Esophagus squamous epithelium (tissue), 5 donors: ENCODE measurements around the gene APBA2. TPM values are rescaled to one million over a fixed set of nuclear protein-coding genes. Genes with fewer than 3 reads are reported as not detected.

Experiments used
- DNase-seq: peaks from one replicate; lab custom pipeline; 2025; lab: John Stamatoyannopoulos, UW
- H3K27ac ChIP-seq, 4 donors: fragments of 200-600 bp; sonication (generic); one replicate each; pipeline ENCODE4 v1.5.1; 2016 to 2019; ENCODE audit warnings: mild to moderate bottlenecking in 1 of 4
- H3K27me3 ChIP-seq, 4 donors: fragments of 200-600 bp; sonication (generic); 1 replicate in 3 of 4; 2 replicates in 1 of 4; pipeline versions ENCODE4 v1.5.1 to v1.6.0; 2017 to 2021; ENCODE audit warnings: antibody characterized with exemption in 1 of 4
- H3K36me3 ChIP-seq, 3 donors: fragments of 200-600 bp; sonication (generic); one replicate each; pipeline ENCODE4 v1.5.1; 2016 to 2019
- H3K4me1 ChIP-seq, 3 donors: fragments of 200-600 bp; sonication (generic); one replicate each; pipeline ENCODE4 v1.5.1; 2017 to 2019
- H3K4me3 ChIP-seq, 4 donors: fragments of 200-600 bp; sonication (generic); 1 replicate in 3 of 4; 2 replicates in 1 of 4; pipeline ENCODE4 v1.5.1; 2016 to 2019; ENCODE audit warnings: mild to moderate bottlenecking in 2 of 4, moderate library complexity in 1 of 4
- H3K9me3 ChIP-seq, 3 donors: fragments of 200-600 bp; sonication (generic); one replicate each; pipeline ENCODE4 v1.5.1; 2016 to 2019
- POLR2A ChIP-seq, 4 donors: fragments of 450-650 bp; IDR thresholded peaks; one replicate each; pipeline ENCODE4 v1.6.1; 2017; ENCODE audit warnings: antibody characterized with exemption in 4 of 4, mild to moderate bottlenecking in 4 of 4, moderate library complexity in 3 of 4
- WGBS, 2 donors: methylation state at CpG; one replicate each; pipeline ENCODE4 v1.1.5; 2018; 5-methylcytosine and 5-hydroxymethylcytosine counted together
- intact Hi-C: fragments of 100-400 bp; cut with DNase I; formaldehyde crosslinking; loops from one replicate; pipeline ENCODE4 v1.15.0; 2022
- total RNA-seq, 4 donors: library from RNA; depleted of rRNA; stranded (reverse); fragments of >200 nt; gene quantifications; one replicate each; pipeline ENCODE4 v1.1.0, GENCODE V29; 2016
- TF ChIP-seq, protein P1 (sequence below), 6 experiments: fragments of 450-650 bp in 4 of 6; fragments of 200-600 bp in 2 of 6; sonication (generic) in 2 of 6; IDR thresholded peaks; one replicate each; pipeline ENCODE4 v1.5.1; 2016 to 2019; ENCODE audit warnings: antibody characterized with exemption in 6 of 6, mild to moderate bottlenecking in 4 of 6, moderate library complexity in 4 of 6
- donor health status: DM: yes; HTN: yes; CAD: no.

APBA2 gene
- total RNA-seq, 4 donors from 2014 or later = 0.82 to 9.9 (median 1.6) TPM

GRCh38 chr15:28932361-28932760, 46.6 kb downstream of the APBA2 start:
- WGBS, 2 donors = 47 to 70% methylated on average over 2 to 4 of the region's 4 CpGs
- no peak for TF ChIP-seq POLR2A (IDR thresholded peaks at IDR 0.05)
- TF ChIP-seq, protein P1, sequence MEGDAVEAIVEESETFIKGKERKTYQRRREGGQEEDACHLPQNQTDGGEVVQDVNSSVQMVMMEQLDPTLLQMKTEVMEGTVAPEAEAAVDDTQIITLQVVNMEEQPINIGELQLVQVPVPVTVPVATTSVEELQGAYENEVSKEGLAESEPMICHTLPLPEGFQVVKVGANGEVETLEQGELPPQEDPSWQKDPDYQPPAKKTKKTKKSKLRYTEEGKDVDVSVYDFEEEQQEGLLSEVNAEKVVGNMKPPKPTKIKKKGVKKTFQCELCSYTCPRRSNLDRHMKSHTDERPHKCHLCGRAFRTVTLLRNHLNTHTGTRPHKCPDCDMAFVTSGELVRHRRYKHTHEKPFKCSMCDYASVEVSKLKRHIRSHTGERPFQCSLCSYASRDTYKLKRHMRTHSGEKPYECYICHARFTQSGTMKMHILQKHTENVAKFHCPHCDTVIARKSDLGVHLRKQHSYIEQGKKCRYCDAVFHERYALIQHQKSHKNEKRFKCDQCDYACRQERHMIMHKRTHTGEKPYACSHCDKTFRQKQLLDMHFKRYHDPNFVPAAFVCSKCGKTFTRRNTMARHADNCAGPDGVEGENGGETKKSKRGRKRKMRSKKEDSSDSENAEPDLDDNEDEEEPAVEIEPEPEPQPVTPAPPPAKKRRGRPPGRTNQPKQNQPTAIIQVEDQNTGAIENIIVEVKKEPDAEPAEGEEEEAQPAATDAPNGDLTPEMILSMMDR (IDR thresholded peaks at IDR 0.05) = no peak
- DNase-seq = no peak
- no peaks in the 10 kb centered on the region for H3K36me3 ChIP-seq
- H3K27me3 ChIP-seq = no peaks in the 10 kb centered on the region
- H3K4me1 ChIP-seq = no peaks in the 10 kb centered on the region
- no peak overlapping the region for H3K4me3 ChIP-seq
- intact Hi-C loops = no loop called here
- H3K27ac ChIP-seq = no peak overlapping the region
- H3K9me3 ChIP-seq = no peaks in the 10 kb centered on the region

DNA sequence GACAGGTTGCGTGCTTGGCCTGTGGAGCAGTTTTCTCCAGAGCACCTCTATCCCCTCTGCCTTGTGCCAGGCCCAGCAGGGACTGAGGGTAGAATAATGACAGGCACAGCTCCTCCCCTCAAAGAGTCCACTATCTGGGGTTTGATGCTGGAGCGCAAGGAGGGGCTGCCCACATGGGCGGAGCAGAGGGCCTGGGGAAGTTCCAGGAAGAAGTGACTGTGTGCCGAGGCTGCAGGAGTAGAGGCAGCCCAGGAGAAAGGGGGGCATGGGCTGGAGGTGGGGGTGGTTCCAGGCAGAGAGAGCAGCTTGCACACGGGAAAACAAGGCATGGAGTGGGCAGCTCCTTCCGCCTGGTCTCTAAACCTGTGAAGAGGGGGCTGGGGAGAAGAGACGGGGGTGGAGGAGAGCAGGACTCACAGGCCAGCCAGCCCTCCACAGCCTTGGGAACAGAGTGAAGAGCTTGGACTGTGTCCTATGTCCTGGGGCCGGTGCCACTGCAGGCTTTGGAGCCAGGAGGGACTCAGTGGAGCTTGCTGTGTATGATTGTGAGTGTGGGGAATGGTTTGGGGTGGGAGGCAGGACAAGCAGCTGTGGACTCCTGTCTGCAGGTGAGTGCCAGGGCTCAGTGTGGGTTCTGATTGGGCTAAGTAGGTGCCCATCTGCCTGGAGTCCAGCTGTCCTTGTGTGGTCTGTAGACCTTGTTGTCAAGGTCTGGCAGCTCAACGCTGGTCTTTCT, 48.1 kb downstream of the APBA2 start:
- H3K27ac ChIP-seq = no peak overlapping the region
- H3K4me3 ChIP-seq = no peak overlapping the region
- DNase-seq = no peak
- H3K9me3 ChIP-seq = no peaks in the 10 kb centered on the region
- no peaks in the 10 kb centered on the region for H3K27me3 ChIP-seq
- no peaks in the 10 kb centered on the region for H3K4me1 ChIP-seq
- 52 to 65% methylated on average over 6 to 7 of the region's 9 CpGs for WGBS, 2 donors
- TF ChIP-seq, protein P1 (IDR thresholded peaks at IDR 0.05) = no peak
- no peak for TF ChIP-seq POLR2A (IDR thresholded peaks at IDR 0.05)
- H3K36me3 ChIP-seq = no peaks in the 10 kb centered on the region
- intact Hi-C loops = no loop called here

DNA sequence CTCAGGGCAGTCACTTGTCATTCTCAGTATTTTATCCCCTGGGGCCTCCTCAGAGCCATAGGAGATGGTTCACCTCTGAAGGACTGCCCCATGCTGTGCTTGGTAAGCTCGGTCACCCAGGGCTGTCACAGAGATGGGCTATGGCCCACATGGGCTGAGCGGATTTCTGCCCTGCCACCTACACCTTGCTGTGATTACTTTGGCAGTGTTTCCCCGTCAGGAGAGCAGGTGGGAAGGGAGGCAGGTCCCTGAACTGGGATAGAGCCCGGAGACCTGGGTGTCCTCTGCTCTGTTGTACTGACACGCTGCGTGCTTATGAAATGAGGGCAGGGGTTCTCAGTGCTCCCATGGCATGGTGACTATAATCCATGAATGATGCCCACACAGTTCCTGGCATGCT, 48.9 kb downstream of the APBA2 start:
- no peak overlapping the region for H3K27ac ChIP-seq

DNA sequence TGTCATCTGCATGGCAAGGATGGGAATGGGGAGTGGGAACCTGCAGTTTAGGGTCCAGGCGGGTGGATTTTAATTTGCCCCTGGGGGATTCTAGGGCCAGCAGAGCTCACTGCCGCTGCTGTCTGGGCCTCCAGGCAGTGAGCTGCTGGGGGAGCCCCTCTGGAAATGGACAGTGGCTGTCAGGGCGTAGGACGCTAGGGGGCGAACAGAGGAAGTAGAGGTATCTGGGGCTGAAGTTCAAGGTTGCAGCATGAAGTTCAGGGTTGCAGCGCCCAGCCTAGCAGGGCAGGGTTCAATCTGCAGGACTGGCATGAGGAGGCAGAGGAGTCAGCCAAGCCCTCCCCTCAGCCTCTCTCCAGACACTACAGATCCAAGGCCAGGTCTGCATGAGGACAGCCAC, 49.5 kb downstream of the APBA2 start:
- H3K9me3 ChIP-seq = no peaks in the 10 kb centered on the region
- DNase-seq = no peak
- H3K27ac ChIP-seq = no peak overlapping the region
- no peaks in the 10 kb centered on the region for H3K27me3 ChIP-seq
- TF ChIP-seq, protein P1 (IDR thresholded peaks at IDR 0.05) = no peak
- H3K4me1 ChIP-seq = no peaks in the 10 kb centered on the region
- 27% methylated on average over 5 of the region's 6 CpGs; no CpG with 5 or more reads in 1 of the 2 donors for WGBS, 2 donors
- intact Hi-C loops = no loop called here
- H3K4me3 ChIP-seq = no peak overlapping the region
- no peaks in the 10 kb centered on the region for H3K36me3 ChIP-seq

More for the DNA sequence above, 48.9 kb downstream of the APBA2 start:
- no peak for DNase-seq
- Histone ChIP-seq H3K36me3 (no peaks in the 10 kb centered on the region), H3K4me3 (no peak overlapping the region), H3K4me1 (no peaks in the 10 kb centered on the region), H3K9me3 (no peaks in the 10 kb centered on the region), H3K27me3 (no peaks in the 10 kb centered on the region)
- TF ChIP-seq, protein P1 (IDR thresholded peaks at IDR 0.05) = no peak
- no peak for TF ChIP-seq POLR2A (IDR thresholded peaks at IDR 0.05)
- intact Hi-C loops = no loop called here
- WGBS, 2 donors = 89 to 95% methylated on average over 3 to 5 of the region's 6 CpGs

- no peak for DNase-seq
- TF ChIP-seq, protein P1 (IDR thresholded peaks at IDR 0.05) = no peak
- Histone ChIP-seq H3K27me3 (no peaks in the 10 kb centered on the region), H3K4me1 (no peaks in the 10 kb centered on the region), H3K4me3 (no peak overlapping the region), H3K9me3 (no peaks in the 10 kb centered on the region), H3K27ac (no peak overlapping the region), H3K36me3 (no peaks in the 10 kb centered on the region)
- 89 to 94% methylated on average over 6 to 8 of the region's 8 CpGs for WGBS, 2 donors
- intact Hi-C loops = no loop called here
Observed at GRCh38 chr15:28936081-28936480, 50.3 kb downstream of the APBA2 start.
